ENCODE measurements around the gene ENOX1.

The ENOX1 gene

DNA sequence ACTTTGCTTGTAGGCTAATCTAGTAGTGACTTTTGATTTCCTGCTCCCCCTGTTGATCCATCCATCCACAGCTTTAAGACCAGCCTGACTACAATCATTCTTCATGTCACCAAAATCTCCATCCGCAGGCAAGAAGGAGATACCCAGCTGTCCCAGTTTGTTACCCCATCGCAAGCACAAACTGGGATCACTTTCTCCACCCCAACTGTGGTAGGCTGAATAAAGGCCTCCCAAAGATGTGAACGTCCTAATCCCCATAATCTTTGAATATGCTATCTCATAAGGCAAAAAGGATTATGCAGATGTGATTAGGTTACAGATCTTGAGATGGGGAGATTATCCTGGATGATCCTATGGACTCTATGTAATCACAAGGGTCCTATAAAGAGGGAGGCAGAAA lies 202.0 kb downstream of the ENOX1 start:
- DNase-seq, result no peak

DNA sequence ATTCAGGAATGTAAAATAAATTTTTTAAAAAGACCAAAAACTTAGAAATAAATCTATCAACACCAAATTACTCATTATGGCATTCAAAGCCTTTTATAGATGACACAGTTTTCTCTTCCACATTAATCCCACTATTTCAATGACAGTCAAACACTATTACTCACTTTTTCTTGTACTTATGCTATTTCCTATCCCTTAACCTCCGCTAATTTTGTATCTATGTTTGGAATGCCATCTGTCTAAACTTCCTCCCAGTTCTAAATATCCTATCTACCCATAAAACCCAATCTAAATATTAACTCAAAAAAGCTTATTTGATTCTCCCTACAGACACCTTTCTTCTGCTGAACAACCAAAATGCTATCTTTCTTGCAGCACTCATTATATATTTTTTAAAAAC lies 203.5 kb downstream of the ENOX1 start:
- no peak for DNase-seq

DNA sequence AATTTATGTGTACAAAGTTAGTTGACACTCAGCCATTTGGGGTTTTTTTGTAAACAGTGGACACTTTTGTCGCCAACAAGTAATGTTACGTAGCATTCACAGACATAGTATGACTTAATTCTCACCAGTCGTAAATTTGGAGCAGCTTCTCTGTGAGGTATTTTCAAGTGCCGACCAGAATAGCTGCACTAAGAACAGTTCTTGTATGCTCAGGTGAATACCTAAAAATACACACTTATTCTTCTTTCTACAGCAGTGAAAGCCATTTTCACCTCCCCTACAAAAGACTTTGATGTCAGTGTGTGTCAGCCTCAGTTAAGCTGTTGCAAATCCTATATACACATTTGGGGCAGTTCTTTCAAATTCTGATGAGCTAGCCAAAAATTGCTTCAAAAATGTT lies 206.5 kb downstream of the ENOX1 start:
- DNase-seq, result no peak

DNA sequence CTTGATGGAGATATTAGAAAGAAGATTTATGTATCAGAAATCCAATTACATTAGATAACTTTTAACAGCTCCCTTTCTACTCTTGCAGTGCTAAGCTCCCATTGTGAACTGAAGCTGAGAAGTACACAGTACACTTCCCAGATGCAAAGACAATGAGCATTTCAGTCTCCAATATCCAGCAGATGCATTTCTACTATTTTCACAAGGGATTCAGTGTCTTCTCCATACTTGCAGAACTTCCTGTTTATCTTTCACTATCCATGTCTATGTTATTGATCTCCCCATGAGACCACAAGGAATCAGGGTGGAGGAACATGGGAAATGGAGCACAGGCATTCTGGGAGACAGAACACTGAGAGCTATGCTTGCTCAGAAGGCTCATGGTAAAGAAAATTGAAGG lies 207.5 kb downstream of the ENOX1 start:
- DNase-seq, result no peak

DNA sequence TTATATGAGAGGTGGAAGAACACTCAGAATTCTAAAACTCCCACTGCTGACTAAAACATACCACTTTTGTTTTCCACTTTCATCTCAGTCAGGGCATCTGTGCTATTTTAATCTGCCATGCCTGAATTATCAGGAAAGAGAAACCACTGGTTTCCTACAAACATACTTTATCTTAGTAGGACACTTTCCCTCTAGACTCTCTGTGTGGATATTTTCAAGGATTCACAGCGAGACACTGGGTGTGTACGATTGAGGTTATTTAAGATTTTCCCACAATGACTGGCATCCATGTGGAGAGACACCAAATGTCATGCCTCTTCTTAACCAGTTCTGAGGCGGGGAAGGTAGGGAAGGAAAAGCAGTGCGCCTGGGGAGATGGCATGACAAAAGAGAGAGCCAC lies 212.2 kb downstream of the ENOX1 start:
- DNase-seq, result no peak

DNA sequence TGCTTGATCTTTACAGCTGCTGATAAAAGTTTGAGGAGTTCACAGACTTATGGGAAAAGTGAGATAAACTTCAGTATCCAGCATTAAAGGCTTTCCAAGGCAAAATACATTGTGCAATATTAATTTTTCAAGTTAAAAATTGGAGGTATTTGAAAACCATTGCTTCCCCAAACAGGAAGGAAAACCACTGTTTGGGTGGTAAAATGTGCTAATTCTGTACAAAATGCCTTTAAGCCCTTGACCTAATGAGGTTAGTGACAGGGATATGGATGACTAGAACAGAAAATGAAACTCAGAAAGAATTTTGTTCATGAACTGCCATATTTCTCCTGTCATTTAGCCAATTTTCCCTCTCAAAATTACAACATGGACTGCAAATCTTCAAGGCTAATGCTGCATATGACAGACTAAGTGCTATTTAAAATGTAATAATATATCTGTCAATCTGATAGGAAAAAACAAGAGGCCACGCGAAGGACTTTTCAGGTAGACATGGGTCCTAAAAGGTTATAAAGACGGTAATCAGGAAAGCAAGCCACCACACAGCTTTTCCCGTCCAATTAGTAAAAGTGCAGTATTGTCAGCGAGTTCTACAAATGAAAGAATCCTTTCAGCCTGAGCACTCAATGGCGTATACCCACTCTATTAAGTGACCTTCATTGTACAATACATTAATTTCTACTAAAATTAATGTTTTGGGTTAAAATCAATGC lies 212.8 kb downstream of the ENOX1 start:
- no peak for DNase-seq

DNA sequence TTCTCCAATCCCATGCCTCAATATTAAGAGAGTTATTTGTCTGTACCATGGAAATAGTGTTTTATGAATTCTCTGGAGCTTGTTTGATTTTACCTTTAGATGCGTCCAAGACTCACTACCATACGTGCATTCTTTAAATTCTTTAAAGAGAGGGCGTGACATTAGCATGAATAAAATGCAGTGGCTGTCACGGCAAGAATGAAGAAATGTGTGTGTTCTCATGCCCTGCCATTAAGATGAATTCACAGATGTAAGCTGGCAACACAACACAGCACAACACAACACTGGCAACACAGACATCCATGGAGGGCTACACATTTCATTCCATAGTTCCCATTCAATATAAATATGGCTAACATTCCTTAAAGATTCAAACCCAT lies 213.4 kb downstream of the ENOX1 start:
- DNase-seq, result no peak

DNA sequence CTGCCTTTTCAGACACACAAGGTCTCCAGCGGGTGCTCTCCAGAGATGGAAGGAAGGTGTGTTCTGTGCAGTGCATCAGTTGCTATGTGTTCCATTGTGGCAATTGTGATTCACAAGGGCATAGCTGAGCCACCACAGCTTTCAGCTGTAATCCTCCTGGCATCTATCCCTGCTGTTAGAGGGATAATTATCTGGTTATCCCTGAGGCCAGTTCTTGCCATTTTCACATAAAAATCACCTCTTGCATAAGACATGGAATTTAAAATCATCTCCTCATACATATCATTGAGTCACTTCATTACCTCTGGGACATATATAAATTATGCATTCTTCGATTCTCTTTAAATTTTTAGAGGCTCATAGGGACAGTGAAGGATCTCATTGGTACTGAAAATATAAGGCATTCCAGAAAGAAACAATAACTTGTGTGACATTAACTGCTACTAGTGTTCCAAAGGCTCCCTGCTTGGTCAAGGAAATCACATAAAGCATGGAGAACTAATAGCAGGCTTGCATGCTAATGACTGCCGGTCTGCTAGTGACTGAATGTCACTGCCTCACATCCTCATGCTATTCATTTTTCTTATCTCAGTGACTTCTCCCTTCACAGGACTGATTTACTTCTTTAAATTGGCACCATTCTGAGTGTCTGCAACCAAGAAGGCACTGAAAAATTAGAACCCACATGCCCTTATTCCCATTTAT lies 214.0 kb downstream of the ENOX1 start:
- DNase-seq, result no peak

DNA sequence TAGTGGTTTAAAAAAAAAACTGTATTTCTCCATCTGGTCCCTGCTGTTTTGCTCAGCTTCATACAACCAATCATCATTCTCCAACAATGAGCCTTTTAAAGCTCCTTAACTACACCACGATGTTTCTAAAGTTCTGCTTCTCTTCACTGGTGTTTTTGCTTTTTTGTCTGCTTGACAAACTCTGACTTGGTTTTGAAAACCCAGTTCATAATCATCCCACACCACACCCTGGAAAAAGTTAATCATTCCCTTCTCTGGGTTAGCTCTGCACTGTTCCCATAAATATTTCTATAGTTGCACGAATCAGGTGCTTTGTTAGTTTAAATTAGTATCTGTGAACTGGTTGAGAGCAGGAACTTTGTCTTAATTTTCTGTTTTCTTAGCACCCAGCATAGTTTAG lies 217.1 kb downstream of the ENOX1 start:
- DNase-seq, result no peak

DNA sequence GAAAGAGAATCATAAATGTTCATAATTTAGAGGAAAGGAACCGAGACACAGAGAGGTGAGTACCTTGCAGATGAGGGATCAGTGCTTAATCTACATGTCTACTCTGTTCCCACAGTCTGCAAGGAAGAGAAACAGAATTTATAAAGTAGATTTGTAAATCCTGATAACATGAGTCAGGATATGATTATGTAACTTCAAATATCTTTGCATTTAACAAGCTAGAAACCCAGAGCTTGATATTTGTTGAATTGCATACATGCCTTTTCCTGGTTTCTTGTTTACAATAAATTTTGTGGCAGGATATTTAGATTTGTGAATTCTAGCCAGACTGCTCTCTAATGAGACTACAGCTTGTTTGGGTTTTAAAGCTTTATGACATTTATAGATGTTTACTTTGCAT lies 219.2 kb downstream of the ENOX1 start:
- DNase-seq, result no peak

DNA sequence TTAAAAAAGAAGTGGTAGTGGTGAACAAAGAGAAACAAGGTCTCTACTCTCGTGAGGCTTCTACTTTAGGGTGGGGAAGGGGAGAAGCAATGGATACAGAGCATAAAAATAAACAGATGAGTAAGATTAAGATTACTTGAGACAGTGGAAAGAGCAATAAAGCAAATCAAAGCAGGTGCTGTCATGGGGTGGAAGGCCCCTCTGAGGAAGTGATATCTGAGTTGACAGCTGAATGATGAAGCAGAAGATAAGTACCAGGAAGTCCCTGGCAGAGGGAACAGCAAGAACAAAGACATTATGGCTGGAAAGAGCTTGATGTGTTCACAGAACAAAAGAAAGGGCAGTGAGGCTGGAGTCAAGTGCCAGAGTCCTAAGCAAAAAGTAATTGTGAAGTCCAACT lies 221.8 kb downstream of the ENOX1 start:
- DNase-seq, result peak; percentile 2

DNA sequence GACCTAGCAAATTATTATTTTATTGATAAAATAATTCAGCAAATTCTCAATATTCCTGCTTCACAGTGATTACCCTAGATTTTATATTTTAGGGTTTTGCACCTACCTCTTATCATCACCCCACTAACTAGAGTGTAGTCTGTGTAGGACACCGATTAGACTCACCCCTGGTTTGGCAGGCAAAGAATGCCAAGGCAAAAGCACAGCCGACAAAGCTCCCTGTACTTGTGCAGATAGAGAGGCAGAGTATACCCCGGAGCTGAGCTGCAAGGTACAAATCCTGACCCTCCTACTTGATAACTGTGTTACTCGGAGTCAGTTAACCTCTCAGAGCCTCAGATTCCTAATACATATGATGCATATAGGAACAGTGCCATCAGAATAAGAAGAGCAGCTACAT lies 225.7 kb downstream of the ENOX1 start:
- peak; percentile 9 for DNase-seq

DNA sequence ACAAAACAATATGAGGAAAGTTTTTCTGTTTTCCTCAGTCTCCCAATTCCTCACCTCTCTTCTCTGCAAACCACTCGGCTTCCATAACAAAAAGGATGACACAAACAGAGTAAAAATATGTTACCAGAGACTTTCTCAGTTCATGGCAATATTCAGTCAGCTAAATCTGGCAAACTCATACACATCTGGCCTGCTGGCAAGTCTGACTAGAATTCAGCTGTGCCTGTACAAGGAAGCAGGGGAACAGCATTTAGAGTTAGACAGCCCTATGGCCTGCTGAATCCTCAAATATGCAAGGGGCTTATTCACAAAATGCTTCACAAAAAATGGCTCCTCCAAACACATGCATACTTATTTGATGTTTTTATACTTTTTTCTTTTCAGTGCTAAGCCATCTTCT lies 227.8 kb downstream of the ENOX1 start:
- no peak for DNase-seq

DNA sequence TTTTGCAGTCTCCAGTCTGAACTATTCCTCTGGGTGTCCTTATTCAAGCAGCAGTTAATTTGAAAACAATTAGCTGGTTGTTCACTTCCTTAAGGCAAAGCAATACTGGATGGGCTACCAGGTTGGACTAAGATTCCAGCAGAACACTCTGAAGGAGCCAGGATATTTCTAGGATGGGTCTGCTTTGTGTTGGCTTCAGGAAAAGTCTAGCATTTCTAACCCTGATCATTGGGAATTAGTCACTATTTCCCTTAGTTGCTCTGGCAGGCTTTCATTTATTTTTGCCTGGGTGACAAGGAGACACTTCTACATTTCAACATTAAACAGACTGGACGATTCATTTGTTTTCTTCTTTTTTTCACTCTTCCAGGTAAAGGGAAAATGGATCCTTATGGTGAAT lies 228.4 kb downstream of the ENOX1 start:
- no peak for DNase-seq

DNA sequence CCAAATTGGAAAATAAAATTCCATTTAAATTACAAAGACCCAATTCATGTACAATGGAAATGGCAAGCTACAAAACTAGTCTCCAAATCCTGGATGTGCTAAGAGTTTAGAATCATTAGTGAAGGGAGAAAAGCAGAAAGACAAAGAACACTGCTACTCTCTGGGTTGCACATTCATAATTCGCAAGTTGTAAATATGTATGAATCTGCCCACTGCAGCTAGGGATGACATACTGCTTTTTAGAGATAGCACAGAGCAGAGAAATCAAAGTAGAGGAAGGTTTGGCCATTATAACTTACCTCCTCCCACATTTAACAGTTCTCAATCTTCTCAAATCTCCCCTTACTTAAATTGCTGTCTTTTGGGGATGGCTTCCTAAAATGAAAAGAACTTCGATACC lies 231.1 kb downstream of the ENOX1 start:
- no peak for DNase-seq

DNA sequence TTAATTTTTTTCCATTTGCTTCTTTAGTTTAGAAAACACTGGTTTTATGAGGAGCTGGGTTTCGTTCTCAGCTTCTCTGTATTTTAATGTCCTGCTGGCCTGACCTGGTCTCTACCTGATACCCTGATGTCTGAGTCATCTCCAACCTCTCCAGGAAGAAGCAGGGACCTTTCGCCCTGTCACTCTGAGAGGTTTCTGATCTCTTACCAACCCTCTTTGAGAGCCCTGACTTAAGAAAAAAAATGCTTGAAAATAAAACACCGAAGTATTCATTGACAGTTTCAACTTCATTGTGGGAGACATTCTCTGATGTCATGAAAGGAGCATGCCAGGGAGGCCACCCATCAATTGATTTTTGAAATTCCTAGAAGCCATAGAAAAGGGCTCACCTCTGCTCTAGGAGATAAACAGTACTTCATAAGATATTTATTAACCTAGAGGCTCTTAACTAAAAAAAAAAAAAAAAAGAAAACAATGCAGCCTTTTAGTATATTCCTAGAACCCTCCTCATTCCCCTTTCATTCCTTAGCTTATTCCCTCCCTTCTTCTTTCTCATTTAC lies 234.8 kb downstream of the ENOX1 start:
- no peak for DNase-seq

DNA sequence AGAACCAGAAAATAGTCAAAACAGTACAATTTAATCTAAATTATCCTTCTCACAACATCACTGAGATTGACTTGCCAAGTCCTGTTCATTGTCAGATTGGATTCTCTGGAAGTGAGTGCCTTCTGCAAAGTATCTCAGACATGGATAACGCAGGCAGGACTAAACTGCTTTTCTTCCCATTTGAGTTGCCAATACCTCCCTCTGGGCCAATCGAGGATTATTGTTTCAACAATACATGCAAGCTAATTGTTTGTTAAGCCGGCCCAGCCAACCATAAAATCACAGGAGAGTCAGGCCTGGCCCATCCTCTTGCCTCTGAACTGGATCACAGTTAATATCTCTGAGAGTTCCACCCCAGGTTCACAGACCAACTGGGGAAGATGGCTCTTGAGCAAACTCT lies 240.0 kb downstream of the ENOX1 start:
- peak; percentile 20 for DNase-seq

DNA sequence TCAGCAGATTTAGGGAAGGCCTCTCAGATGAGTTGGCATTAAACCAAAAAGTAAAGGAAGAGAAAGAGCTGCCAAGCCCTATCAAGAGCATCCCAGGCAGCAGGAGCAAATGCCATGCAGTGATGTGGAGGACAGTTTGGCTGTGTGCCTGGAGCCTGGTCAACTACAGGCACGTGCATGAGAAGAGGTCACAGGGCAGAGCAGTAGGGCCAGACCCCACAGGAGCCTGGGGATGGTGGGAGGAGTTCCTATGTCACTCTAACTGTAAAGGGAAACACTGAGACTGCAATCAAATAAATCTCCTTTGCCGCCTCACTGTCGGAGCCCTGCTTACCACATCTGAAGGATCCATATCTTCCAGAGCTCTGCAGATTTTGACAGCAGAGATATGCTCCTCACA lies 240.5 kb downstream of the ENOX1 start:
- peak; percentile 58 for DNase-seq

DNA sequence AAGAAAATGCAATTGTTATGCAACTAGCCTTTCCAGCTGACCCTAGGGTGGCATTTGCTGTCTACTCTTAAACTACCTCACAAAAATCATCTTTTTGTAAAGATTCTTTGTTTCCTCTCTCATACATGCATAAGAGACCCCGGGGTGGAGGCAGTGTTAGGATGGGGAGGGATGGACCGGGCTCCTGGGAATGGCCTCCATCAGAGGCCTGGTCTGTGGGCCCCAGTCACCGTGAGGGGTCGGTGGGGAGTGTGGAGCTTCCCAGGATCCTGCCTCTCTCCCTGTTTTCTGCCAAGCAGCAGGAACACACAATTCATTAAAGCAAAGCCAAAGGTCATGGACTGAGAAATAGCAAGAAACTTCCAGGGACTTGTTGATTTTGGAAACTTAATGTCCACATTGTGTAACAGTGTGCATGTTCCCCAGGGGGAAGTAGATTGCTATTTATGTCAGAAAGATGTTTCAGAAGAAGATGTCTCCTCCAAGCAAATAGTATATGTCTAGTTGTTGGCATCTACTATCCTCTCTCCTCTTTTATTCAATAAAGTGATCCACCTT lies 241.4 kb downstream of the ENOX1 start:
- no peak for DNase-seq

DNA sequence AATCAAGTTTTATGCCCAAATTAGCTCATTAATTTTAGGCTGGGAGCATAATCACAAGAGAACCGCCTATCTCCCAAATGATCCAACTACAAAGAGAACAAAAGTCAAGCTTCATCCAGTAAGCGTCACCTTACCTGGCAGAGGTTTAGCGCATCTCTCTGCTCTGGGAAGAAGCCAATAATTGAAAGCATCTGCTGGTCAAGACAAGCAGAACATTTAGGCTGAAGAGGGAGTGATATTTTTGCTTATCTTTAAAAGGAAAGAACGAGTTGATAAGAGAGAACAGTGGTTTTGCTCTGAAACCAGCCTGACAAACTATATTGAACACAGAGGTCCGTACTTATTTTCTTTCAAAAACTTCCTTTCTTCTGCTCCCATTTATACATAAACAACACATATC lies 242.1 kb downstream of the ENOX1 start:
- no peak for DNase-seq

DNA sequence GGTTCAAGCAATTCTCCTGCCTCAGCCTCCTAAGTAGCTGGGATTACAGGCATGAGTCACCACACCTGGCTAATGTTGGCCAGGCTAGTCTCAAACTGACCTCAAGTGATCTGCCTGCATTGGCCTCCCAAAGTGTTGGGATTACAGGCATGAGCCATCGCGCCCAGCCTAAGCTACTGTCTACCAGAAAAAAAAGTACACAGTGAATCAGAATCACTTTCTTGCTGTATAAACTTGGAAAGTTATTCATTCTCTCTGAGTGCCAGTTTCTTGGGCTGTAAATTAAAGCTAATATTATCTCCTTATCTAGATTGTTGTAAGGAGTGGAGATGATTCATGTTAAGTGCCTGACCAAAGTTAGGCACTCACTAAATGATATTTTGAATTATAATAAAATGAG lies 242.8 kb downstream of the ENOX1 start:
- DNase-seq, result no peak

DNA sequence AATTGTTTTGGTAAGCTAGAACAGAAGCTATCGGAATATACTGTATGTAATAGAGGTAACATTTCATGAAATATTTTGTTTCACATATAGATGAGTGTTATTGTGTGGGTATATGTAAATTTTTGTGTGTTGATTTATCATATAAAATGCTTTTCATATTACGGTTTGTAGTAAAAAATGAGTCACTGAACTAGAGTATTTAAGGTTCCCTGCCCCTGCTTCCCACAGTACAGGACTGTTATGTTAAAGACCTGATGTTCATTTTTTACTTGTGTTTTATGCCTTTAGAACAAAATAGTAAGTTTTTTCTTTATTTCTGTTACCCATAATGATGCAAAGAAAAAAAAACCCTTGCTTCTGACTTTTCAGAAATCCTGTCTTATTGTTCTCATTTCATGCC lies 243.4 kb downstream of the ENOX1 start:
- DNase-seq, result no peak

DNA sequence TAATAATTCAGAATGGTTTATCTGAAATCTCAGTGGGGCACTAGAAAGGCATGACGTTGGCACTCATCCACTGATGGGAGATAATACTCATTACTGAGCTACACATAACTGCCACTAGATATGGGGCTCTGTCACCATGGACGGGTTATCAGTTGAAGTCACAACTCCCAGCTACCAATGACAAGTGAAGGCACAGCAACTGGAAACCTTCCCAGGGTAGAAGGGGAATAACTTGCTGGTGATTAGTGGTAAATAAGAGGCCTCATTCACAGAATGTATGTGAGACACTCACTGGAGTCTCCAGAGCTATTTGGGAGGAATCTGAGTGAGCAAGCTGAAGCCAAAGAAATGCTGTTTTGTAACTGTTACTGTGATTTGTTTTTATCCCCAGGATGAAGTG lies 249.6 kb downstream of the ENOX1 start:
- no peak for DNase-seq

DNA sequence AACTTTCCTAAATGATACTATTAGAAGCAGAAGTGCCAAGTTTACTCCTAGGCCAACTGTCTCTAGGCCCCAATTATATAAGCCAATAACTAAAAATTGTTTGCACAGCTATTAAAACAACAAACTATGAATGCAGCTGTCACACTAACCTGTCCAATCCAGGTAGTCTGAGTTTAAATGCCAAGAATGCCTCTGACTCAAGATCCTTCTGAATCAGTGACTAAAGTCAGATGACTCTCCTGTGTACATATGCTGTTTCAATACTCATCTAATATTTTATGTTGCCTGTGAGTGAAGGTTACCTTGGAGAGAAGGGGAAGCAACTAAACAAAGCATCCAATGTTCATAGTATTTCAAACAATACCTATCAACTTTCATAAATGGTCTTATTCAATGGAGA lies 257.0 kb downstream of the ENOX1 start:
- DNase-seq, result peak; percentile 0
